GM19372 (cell line): Measurements from ENCODE around the gene RNF167.

ENCODE experiments used
- ATAC-seq: cut with Tn5 transposase; IDR thresholded peaks from one replicate; pipeline ENCODE4 v1.9.1; 2021; ENCODE audit warnings: mild to moderate bottlenecking, low read depth, moderate library complexity; ENCODE audit not compliant: unreplicated experiment

RNF167 gene

DNA sequence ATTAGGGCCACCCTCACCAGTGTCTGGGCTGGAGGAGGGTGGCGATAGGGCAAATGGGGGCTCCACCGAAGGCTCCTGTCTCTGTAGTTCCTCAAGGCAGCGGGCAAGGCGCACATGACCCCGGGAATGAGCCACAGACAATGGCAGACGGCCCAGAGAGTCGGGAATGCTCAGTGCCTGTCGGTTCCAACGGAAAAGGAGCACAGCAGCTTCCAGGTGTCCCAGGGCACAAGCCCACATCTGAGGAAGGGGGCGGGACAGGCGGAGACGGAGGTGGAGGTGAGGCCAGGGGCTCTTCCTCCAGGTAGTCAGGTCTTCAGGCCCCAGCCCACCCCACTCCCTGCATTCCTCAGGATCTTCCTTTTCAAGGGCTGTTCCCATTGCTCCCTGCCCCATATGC, 32.7 kb downstream of the RNF167 start:
- no peak for ATAC-seq

DNA sequence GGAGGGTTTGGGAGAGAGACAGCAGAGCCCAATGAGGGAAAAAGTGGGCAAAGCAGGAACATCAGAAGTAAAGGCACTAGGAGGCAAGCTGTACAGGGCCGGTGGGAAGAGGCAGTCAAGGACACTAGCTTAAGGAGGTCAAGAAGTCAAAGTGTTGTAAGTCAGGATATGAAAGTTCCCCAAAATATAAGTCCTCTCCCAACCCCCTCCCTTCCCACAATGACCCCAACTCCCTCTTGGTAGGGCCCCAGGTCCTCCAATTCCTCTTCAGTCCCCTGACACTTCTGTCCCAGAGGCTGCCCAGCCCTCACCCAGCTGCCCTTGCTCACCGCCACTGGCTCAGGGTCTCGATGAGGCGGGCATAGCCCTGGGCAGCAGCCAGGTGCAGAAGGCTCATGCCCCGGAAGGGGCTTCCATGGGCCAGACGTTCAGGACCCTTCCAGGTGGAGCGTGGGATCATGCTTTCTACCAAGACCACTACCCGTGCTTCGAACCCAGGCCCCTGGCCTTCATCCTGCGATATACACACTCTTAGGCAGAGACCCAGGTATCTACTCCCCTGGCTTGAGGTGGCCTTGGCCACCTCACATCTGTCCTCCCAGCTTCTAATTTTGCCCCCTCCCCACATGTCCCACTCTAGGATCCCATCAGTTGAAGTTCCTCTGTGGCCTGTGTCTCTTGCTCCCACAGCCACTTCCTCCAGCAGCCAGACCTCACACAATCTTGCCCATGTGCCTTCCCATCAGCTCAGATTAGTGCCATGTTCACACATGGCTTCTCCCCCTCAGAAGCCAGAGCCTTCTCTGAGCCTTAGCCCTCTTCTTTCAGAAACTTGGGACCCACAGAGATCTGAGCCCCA, 33.4 kb downstream of the RNF167 start:
- ATAC-seq: no peak

DNA sequence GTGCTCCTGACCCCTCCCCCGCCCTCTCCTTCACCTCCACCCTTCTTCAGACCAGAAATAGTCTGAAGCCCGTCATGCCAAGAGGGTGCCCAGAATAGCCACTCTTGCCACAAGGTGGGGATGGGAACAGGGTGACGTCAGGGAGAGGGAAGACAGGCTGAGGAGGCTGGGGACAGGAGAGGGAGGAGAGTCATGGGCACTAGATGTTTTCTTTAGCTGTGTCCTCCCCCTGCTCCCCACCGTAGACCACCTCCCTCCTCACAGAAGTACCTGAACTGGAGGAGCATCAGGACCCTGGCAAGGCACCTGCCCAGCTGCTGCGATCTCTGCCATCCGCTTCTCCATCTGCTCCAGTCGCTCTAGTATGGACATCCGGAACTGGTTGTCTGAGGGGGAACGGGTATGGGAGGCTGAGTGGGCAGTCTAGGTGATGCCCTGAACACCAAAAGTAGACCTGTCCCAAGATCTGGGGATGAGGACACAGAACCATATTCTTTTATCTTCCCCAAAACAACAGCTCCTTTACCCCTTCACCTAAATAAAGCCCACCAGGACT, 34.1 kb downstream of the RNF167 start:
- no peak for ATAC-seq

DNA sequence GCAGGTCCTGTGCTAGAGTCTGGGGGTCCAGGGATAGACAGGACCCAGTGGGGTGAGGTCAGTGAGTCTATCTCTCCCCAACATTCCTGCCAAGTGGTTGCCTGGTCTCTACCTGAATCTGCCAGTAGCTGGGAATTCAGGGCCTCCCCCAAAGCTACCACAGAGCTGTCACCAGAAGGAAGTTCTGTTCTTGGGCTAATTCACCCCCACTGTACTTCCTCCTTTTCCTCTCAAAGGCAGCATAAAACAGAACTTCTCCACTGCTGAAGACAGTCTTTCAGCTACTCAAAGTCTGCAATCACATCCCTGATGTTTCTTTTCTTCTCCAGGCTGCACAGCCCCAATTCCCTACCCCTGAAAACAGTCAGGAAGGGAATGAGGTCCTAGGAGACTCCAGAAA, 38.7 kb downstream of the RNF167 start:
- ATAC-seq: no peak

DNA sequence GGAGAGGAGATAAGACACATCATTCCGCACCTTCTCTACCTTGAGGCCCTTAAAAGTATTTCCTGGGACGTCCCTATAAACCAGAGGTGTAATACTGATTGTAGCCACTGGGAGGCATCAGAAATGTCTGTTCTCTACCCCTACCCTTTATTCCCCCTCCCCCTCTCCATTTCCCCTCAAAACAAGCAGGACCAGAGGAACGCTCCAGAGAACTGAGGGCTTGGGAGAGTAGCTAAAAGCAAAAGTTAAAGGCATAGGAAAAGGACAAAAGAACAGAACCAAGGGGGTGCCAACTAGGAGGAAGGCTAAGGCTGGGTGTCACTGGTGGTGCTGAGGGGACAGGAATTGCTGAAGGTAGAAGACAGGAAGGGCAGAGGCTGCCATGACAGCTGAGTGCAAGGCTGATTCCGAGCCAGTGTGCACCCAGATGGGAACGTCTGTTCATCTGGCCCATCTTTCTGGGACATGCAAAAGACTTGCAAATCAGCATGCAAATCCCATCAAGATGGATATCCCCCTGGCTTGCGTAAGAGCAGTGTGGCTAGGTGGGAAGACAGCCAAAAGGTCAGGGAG, 40.7 kb downstream of the RNF167 start:
- no peak for ATAC-seq

DNA sequence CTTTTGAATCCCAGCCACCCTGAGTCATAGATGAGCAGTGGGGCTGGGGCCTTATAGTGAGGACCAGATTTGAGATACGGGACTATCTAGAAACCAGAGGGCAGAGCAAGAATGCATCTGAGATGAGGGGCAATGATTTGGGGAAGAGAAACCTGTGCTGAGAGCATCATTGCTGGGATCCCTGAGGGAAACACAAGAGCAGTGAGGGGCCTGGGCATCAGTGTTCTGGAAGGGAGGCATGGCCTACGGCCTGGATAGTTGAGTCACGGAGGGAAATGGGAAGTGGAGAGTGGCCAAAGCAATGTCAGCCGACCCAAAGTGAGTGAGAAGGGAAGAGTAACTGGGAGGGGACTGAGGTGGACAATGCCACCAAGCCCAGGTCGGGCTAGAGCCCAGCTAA, 42.2 kb downstream of the RNF167 start:
- no peak for ATAC-seq

DNA sequence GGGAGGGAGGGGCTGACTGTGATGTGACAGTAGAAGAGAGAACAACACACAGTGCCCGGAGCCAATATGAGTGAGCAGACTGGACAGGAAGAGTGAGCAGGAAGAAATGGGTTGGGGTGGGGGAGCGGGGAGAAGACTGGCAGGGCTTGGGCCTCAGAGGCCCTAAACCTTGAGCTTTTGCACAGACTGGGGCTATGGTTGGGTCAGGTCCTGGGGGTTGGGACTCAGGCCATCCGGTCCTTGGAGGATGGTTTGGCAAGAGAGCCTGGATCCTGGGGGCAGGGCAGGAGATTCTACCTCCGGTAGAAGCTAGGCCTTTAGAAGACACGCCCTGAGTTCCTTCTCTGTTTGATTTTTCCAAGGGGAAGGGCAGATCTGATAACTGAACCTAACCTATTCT, 46.3 kb downstream of the RNF167 start:
- no peak for ATAC-seq

DNA sequence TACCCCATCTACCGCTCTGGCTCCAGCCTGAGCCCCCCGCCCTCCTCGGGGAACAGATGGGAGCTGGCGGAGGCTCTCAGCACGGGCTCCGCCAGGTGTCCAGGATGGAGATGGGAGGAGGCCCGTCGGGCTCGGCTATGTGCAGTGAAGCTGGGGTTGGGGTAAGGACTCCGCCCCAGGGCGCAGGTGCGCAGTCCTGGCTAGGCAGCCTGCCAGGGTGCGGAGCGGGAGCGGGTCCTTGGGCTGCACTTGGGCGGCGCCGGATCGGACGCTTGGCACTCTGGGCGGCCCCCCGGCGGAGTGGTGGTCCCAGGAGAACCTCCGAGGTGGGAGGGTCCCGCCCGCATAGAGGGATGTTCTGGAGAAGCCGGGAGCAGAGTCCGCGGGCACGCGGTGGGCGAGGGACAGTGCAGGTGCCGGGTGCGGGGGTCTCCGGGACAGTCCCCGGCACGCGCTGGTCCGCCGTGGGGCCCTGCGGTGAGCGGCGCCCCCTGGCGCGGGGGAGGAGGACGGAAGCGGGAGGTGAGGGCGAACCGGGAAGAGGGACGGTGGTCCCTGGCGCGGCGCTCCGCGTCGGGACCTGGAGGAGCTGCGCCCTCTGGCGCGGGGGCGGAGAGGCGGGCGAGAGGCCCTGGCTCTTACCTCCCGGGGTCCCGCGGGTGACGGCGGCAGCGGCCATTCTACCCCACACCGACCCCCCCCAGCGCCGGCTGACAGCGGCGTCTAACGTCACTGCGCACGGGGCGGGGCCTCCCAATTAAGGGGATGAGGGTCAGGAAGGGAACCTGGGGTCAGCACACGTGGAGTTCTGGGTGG, 47.1 kb downstream of the RNF167 start, which contains the start of gene CAMTA2:
TSS of gene CAMTA2 (minus strand) at position 725 of the 816 bp plus-strand sequence. CDS start 1,453 bp downstream, outside the sequence.
- ATAC-seq: peak; percentile 70

DNA sequence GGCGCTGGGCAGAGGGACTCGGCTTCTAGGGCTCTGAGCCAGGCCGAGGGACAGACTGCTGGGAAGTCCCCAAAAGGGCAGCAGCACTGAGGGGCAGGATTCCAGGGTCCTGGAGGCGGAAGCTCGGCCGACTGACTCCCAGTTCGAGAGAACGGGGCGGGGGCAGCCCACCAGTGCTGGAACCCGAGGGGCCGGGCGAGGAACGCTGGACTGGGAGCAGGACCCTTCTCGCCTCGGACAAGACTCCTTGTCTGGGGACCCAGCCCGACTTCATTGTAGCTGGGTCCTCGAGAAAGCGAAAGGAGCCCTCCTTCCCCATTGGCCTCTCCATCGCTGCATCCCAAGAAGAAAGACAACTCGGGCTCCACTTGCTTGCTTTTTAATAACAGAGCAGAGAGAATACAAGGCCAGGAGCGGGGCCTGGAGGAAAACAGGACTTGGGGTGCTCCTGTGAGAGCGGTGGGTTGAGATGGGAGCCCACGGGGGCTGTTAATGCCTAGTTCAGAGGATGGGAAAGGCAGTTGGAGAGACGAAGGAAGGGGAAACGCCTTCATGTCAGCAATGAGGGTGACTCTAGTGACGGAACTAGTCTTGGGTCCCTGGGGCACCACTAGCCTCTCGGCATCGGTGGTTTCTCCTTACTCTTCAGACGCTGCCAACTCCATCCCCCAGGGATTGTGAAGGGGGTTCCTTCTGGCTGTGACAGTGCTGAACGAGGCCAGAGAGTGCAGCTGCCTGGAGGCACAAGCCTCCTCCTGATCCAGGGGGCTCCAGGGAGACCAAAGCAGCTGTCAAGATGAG, 47.9 kb downstream of the RNF167 start:
- peak; percentile 9 for ATAC-seq

DNA sequence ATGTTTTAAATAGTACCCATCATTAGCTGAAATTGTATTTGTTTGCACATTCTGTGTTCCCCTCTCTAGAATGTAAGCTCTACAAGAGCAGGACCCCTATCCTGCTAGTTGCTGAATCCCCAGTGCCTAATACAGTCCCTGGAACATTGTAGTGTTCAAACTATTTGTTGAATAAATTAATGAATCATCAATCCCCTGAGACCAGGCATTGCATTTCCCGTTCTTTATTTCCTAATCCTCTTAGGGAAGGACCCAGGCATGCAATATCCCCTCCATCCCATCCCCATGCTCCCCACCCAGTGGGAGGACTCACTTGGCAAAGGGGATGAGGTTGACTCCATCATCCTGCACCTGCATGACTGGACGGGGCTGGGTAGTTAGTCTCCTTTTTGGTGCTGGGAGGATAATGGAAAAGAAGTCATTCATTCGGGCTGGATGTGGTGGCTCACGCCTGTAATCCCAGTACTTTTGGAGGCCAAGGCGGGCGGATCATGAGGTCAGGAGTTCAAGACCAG, 54.1 kb downstream of the RNF167 start:
- no peak for ATAC-seq
